ENCODE measurements around the gene LIMA1.
"Not testable (repeated sequence)": the region's sequence is repeated elsewhere in the genome, so short reads cannot be mapped to it uniquely, and the experiment has no call there.

Gene LIMA1

GRCh38 chr12:50188875-50189575, 94.3 kb downstream of the LIMA1 start:
- in situ Hi-C loops (cut with MboI; ENCODE audit: low sequenced_read_pairs), result loop anchor here (25.0 kb wide), 1 partner anchor 227 kb away; the partner anchor contains the start of genes AQP2, AQP5 and AQP6

GRCh38 chr12:50188241-50188781, 95.0 kb downstream of the LIMA1 start:
- in situ Hi-C loops (cut with MboI; ENCODE audit: low sequenced_read_pairs), result loop anchor here (25.0 kb wide), 1 partner anchor 226 kb away; the partner anchor contains the start of genes AQP2, AQP5 and AQP6

GRCh38 chr12:50187084-50187900, 96.0 kb downstream of the LIMA1 start:
- in situ Hi-C loops (cut with MboI; ENCODE audit: low sequenced_read_pairs), result loop anchor here (25.0 kb wide), 1 partner anchor 225 kb away; the partner anchor contains the start of genes AQP2, AQP5 and AQP6

- in situ Hi-C loops (cut with MboI; ENCODE audit: low sequenced_read_pairs), result loop anchor here (25.0 kb wide), 1 partner anchor 224 kb away; the partner anchor contains the start of genes AQP2, AQP5 and AQP6
These were observed 96.6 kb downstream of the LIMA1 start for GRCh38 chr12:50186681-50187080.

GRCh38 chr12:50185970-50186663, 97.2 kb downstream of the LIMA1 start:
- in situ Hi-C loops (cut with MboI; ENCODE audit: low sequenced_read_pairs), result loop anchor here (25.0 kb wide), 1 partner anchor 224 kb away; the partner anchor contains the start of genes AQP2, AQP5 and AQP6

- in situ Hi-C loops (cut with MboI; ENCODE audit: low sequenced_read_pairs), result loop anchor here (25.0 kb wide), 1 partner anchor 223 kb away; the partner anchor contains the start of genes AQP2, AQP5 and AQP6
These were observed 97.9 kb downstream of the LIMA1 start for GRCh38 chr12:50185301-50185895.

GRCh38 chr12:50184261-50184660, 99.1 kb downstream of the LIMA1 start:
- in situ Hi-C loops (cut with MboI; ENCODE audit: low sequenced_read_pairs), result loop anchor here (25.0 kb wide), 1 partner anchor 222 kb away; the partner anchor contains the start of genes AQP2, AQP5 and AQP6

GRCh38 chr12:50182461-50182860, 100.9 kb downstream of the LIMA1 start:
- in situ Hi-C loops (cut with MboI; ENCODE audit: low sequenced_read_pairs), result loop anchor here (25.0 kb wide), 1 partner anchor 220 kb away; the partner anchor contains the start of genes AQP2, AQP5 and AQP6

GRCh38 chr12:50181691-50182090, 101.6 kb downstream of the LIMA1 start:
- in situ Hi-C loops (cut with MboI; ENCODE audit: low sequenced_read_pairs), result loop anchor here (25.0 kb wide), 1 partner anchor 219 kb away; the partner anchor contains the start of genes AQP2, AQP5 and AQP6

- in situ Hi-C loops (cut with MboI; ENCODE audit: low sequenced_read_pairs), result loop anchor here (25.0 kb wide), 1 partner anchor 213 kb away; the partner anchor contains the start of genes AQP2, AQP5 and AQP6
These were observed 107.6 kb downstream of the LIMA1 start for GRCh38 chr12:50175716-50176026.

GRCh38 chr12:50174971-50175715, 108.2 kb downstream of the LIMA1 start:
- in situ Hi-C loops (cut with MboI; ENCODE audit: low sequenced_read_pairs), result loop anchor here (25.0 kb wide), 1 partner anchor 213 kb away; the partner anchor contains the start of genes AQP2, AQP5 and AQP6

- in situ Hi-C loops (cut with MboI; ENCODE audit: low sequenced_read_pairs), result no loop called here
These were observed 116.1 kb downstream of the LIMA1 start, which contains the start of gene CERS5 for GRCh38 chr12:50167049-50167828. Gene CERS5, minus strand, starts transcription at chr12:50167369. Its CDS starts 72 bp downstream, at chr12:50167297.

- in situ Hi-C loops (cut with MboI; ENCODE audit: low sequenced_read_pairs), result no loop called here
These were observed 116.6 kb downstream of the LIMA1 start for GRCh38 chr12:50166799-50167048.

- in situ Hi-C loops (cut with MboI; ENCODE audit: low sequenced_read_pairs), result no loop called here
These were observed 118.4 kb downstream of the LIMA1 start for GRCh38 chr12:50164963-50165362.

GRCh38 chr12:50162230-50162629, 121.1 kb downstream of the LIMA1 start:
- in situ Hi-C loops (cut with MboI; ENCODE audit: low sequenced_read_pairs), result no loop called here

GRCh38 chr12:50160643-50161042, 122.7 kb downstream of the LIMA1 start:
- in situ Hi-C loops (cut with MboI; ENCODE audit: low sequenced_read_pairs), result no loop called here

- in situ Hi-C loops (cut with MboI; ENCODE audit: low sequenced_read_pairs), result no loop called here
These were observed 126.1 kb downstream of the LIMA1 start for GRCh38 chr12:50157259-50157658.

- in situ Hi-C loops (cut with MboI; ENCODE audit: low sequenced_read_pairs), result no loop called here
These were observed 126.7 kb downstream of the LIMA1 start for GRCh38 chr12:50156641-50157040.

GRCh38 chr12:50154947-50155346, 128.4 kb downstream of the LIMA1 start:
- in situ Hi-C loops (cut with MboI; ENCODE audit: low sequenced_read_pairs), result not testable (repeated sequence)

Measured in HL-60/S4 treated with phorbol 12-myristate 13-acetate at 8.2 ng/mL for 4 days and 3 days (cell line).